ENCODE measurements around the gene SMIM13.

The SMIM13 gene

DNA sequence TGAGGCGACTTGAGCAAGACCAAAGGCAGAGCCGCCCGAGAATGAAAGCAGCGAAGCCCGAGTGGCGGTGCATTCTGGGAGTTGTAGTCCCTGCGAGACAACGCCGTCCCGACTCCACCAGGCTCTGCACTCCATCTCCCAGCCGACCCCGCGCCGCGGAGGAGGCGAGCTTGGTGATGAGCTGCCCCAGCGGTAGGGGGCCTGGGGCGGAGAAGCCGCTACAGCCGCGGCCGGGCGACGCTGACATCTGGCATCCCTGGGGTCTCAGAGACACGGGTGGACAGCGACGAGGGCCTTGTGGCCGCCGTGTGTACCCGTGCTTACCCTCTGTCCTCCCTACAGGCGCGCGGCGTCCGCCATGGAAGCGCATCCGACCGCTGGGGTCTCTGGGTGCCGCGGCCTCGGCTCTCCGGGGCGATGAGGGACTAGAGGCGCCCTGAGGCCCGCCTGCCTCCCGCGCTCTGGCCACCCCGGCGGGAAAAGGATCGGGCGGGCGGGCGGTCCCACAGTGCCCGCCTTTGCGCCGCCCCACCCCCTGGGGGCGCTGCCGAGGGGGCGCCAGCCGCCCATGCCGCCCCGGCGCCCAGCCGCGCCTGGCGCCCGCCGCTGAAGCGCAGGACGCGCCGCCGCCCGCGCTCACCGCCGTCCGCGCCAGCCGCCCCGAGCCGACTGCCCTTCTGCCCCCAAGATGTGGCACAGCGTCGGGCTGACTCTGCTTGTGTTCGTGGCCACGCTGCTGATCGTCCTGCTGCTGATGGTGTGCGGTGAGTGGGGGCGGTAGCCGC, at the start of gene SMIM13:
Gene SMIM13 (plus strand): TSS at position 209 of the 785 bp plus-strand sequence. CDS start 480 bp downstream, at position 689.
- peak; percentile 98 for DNase-seq (ENCODE audit: low spot score)

- DNase-seq (ENCODE audit: low spot score), result peak; percentile 84
Measured at GRCh38 chr6:11043961-11044711, 49.5 kb upstream of the SMIM13 start, which contains the start of gene ELOVL2. ELOVL2 (minus strand) TSS chr6:11044305; CDS start chr6:11044230, 75 bp downstream.

DNA sequence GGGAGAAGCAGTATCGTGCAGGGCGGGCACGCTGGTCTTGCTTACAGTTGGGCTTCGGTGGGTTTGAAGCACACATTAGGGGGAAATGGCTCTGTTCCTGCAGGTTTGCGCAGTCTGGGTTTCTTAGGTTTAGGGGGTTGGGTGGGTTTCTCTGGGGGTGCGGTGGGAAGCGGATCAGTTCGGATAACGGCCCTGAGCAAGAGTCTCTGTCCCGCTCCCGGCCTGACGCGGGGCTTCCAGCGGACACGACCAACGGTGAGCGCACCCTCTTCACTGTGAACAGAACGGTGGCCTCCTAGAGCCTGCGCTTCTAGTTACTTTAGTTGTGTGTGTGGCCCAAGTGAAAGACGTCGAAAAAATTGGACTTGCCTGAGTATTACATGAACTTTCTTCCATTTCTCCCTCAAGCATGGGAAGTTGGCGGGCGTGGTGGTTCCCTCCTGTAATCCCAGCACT, 48.9 kb upstream of the SMIM13 start:
- no peak for DNase-seq (ENCODE audit: low spot score)

DNA sequence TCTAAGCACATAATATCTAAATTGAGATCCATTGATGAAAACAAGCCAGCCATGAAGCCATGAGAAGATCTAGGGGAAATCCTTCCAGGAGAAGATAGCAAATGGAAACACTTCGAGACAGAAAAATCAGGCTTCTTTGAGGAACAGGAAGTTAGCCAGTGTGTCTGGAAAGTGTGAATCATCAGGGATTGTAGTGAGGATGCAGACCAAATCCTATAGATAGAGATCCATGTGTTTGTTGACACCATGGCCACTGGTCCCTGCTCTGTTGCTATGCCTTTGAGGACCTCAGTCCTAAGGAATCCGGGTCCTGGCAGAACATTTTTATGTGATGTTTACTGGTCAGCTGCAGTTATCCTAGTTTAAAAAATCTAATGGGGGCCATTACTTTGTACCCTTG, 42.9 kb upstream of the SMIM13 start:
- no peak for DNase-seq (ENCODE audit: low spot score)

GRCh38 chr6:11053307-11053706, 40.3 kb upstream of the SMIM13 start:
- DNase-seq (ENCODE audit: low spot score), result no peak

- DNase-seq (ENCODE audit: low spot score), result no peak
Measured at GRCh38 chr6:11054722-11055121, 38.9 kb upstream of the SMIM13 start.

DNA sequence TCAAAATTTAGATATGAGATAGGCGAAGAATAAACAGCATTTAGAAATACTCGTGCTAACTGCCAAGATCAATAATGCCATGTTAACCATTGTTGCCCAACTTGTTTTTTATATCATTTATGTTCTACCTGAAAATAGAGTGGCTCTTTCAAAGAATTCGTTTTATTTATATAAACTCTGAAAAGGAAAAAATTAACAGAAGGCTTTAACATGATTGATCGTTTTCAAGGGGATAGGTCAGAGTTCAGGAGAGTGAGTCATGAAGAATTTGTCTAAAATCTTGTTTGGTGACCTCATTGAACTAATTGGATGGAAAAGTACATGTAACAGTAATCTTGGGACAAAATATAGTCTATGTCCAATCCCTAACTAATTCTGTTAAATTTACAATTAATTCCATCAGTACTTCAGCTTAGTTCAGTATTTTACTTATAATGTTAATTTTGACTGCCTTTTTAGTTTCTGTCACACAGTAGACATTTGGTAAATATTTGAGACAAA, 38.5 kb upstream of the SMIM13 start:
- no peak for DNase-seq (ENCODE audit: low spot score)

DNA sequence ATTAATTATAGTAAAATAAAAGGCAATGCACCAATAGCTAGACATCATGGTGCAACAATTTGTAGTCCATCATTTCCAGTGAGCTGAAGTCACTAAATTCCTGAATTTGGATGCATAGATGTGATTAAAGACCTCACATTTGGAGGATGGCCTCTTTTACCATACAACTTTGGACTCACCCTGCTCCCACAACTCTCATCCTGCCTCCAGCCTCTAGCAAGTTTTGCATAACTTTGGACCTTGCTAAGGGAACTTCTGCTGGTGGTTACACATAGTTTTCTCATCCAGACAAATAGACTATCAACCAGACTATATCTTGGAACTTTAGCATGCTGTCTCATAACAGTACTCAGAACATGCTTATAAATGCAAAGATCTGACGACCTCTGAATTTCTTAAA, 36.8 kb upstream of the SMIM13 start:
- no peak for DNase-seq (ENCODE audit: low spot score)

DNA sequence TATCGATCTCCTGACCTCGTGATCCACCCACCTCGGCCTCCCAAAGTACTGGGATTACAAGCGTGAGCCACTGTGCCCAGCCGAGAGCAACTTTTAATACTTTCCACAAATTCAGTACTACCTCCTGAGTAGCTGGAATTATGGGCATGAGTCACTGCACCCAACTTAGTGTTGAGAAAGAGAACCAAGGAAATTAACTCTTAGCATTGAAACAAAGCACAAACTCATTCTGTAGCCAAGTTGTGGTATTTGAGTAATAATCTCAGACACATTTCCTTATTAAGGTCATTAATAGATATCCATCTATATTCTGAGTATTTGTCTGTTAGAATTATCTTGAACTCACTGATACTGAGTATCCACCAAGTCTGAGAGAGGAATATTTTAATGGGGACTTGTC, 35.2 kb upstream of the SMIM13 start:
- no peak for DNase-seq (ENCODE audit: low spot score)

GRCh38 chr6:11062083-11062482, 31.6 kb upstream of the SMIM13 start:
- DNase-seq (ENCODE audit: low spot score), result no peak

- no peak for DNase-seq (ENCODE audit: low spot score)
Measured at GRCh38 chr6:11062715-11063114, 30.9 kb upstream of the SMIM13 start.

- no peak for DNase-seq (ENCODE audit: low spot score)
Measured at GRCh38 chr6:11064836-11065235, 28.8 kb upstream of the SMIM13 start.

- DNase-seq (ENCODE audit: low spot score), result no peak
Measured at GRCh38 chr6:11065436-11066202, 28.0 kb upstream of the SMIM13 start.

- no peak for DNase-seq (ENCODE audit: low spot score)
Measured at GRCh38 chr6:11066505-11067347, 26.9 kb upstream of the SMIM13 start.

DNA sequence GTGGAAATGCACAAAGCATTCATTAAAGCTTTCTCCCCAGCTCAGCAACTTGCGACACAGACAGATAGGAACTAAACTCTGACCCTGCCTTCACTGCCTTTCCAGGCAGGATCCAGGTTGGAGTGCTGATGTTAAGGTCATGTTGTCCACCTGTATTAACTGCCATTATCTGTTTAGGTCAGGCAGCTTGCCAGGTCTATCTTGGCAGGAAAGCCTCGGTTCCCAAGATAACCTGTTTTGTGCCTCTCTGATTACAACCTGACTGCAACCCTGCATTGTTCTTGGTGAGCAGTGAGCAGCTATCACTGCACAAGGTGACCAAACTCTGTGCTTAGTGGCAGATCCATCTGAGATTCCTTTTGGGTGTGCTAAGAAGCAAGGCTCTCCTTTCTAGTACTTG, 26.3 kb upstream of the SMIM13 start:
- DNase-seq (ENCODE audit: low spot score), result no peak

DNA sequence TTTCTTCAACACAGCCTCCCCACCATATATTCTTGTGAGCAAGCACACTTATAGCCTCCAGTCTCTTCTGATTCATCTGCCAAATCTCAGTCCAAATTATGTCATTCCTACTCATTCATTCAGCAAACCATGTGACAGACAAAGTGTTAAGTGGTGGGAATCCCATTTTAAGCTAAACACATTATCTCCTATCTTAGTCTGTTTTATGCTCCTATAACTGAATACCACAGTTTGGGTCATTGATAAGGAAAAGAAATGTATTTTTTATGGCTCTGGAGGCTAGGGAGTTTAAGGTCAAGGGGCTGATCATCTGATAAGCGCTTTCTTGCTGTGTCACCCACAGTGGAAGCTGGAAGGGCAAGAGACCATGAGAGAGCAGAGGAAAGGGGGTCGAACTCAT, 23.9 kb upstream of the SMIM13 start:
- no peak for DNase-seq (ENCODE audit: low spot score)

- no peak for DNase-seq (ENCODE audit: low spot score)
Measured at GRCh38 chr6:11072101-11072500, 21.5 kb upstream of the SMIM13 start.

GRCh38 chr6:11076540-11076939, 17.1 kb upstream of the SMIM13 start:
- no peak for DNase-seq (ENCODE audit: low spot score)

DNA sequence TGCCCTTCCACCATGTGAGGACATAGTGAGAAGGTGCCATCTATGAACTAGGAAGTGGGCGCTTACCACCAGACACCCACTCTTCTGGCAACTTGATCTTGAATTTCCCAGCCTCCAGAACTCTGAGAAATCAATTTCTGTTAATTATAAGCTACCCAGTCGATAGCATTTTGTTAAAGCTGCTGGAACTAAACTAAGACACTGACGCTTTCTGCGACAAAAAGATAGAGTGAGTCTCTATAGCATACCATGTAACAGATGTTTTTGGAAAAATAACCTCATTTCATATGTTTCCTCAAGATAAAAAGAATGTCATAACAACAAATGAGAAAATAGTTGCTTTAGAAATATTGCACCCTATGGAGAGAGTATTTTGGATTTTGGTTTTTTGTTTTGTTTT, 15.4 kb upstream of the SMIM13 start:
- no peak for DNase-seq (ENCODE audit: low spot score)

- DNase-seq (ENCODE audit: low spot score), result no peak
Measured at GRCh38 chr6:11080296-11080695, 13.3 kb upstream of the SMIM13 start.

GRCh38 chr6:11083491-11083890, 10.1 kb upstream of the SMIM13 start:
- no peak for DNase-seq (ENCODE audit: low spot score)
